A549 treated with RU486 at 1 μM for 4 hours (cell line): ENCODE measurements around the gene OR7A10. TPM values are rescaled to one million over a fixed set of nuclear protein-coding genes. Genes with fewer than 3 reads are reported as not detected.

Experiments used
- total RNA-seq: library from RNA; stranded (reverse); fragments of 200-300 nt; extraction: Qiagen RNA extraction; gene quantifications from 5 replicates; pipeline ENCODE4 v1.2.3, GENCODE V29; 2022; ENCODE audit warnings: low read depth

OR7A10 gene
- not detected in 5 replicates for total RNA-seq

GRCh38 chr19:14848822-14849221 lies at the start of gene OR7A10:
OR7A10 (minus strand) TSS chr19:14848922; CDS start chr19:14841877, 7,045 bp downstream.

GRCh38 chr19:14886032-14886431 lies 37.3 kb upstream of the OR7A10 start, which contains the start of gene OR7A17:
OR7A17 (minus strand) TSS chr19:14886132; CDS start chr19:14881355, 4,777 bp downstream.

DNA sequence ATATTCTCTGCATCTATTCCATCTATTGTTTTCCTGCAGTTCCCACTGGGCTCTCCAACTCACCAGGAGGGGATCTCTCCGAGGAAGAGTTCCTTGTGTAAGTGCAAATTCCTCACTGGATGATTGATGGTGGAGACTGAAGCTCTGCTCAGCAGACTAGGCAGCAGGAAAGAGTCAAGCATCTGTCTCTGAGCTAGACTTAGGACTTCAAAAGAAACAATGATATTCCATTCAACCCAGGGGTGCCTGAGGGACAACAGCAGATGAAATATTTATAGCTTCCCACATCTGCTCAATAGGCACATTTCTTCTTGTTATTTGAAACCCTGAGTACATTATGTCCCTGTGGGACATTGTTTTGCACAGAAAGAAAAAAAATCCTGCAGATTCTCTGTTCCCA lies 13.7 kb downstream of the OR7A10 start, which contains the start of the genes OR7A5 and OR7C1:
Gene OR7A5 (minus strand): TSS at position 175 of the 400 bp plus-strand sequence. CDS start 6,944 bp downstream, outside the sequence.
Gene OR7C1 (minus strand): TSS at position 175 of the 400 bp plus-strand sequence. CDS start 35,049 bp downstream, outside the sequence.

Other genes starting within 250 kb of the OR7A10 start
- gene ADGRE3, start 174.1 kb downstream of the OR7A10 start, total RNA-seq = not detected in 5 replicates
- gene ZNF333, start 158.9 kb downstream of the OR7A10 start, total RNA-seq = 1.9 to 4.0 TPM (median 3.0 TPM) in 5 replicates
- gene ADGRE2, start 70.4 kb downstream of the OR7A10 start, total RNA-seq = 0.39 to 1.0 TPM (median 0.65 TPM) in 5 replicates
- gene OR7A5, start 13.7 kb downstream of the OR7A10 start, total RNA-seq = not detected in 5 replicates
- gene OR7C1, start 13.7 kb downstream of the OR7A10 start, total RNA-seq = not detected in 5 replicates
- gene OR7A17, start 37.2 kb upstream of the OR7A10 start, total RNA-seq = not detected in 5 replicates
- not detected in 5 replicates for gene OR7C2, start 92.6 kb upstream of the OR7A10 start, total RNA-seq
- not detected in 5 replicates for gene SLC1A6, start 130.9 kb upstream of the OR7A10 start, total RNA-seq
- gene CASP14, start 200.6 kb upstream of the OR7A10 start, total RNA-seq = not detected in 5 replicates
- not detected in 5 replicates for gene OR1I1, start 233.3 kb upstream of the OR7A10 start, total RNA-seq